HG03565 (cell line): ENCODE data around the gene XPO5.
"Not testable (repeated sequence)": the region's sequence is repeated elsewhere in the genome, so short reads cannot be mapped to it uniquely, and the experiment has no call there.

Experiments used
- ATAC-seq: cut with Tn5 transposase; IDR thresholded peaks from one replicate; pipeline ENCODE4 v1.9.1; 2021; ENCODE audit warnings: mild to moderate bottlenecking, moderate library complexity; ENCODE audit not compliant: unreplicated experiment

Gene XPO5

DNA sequence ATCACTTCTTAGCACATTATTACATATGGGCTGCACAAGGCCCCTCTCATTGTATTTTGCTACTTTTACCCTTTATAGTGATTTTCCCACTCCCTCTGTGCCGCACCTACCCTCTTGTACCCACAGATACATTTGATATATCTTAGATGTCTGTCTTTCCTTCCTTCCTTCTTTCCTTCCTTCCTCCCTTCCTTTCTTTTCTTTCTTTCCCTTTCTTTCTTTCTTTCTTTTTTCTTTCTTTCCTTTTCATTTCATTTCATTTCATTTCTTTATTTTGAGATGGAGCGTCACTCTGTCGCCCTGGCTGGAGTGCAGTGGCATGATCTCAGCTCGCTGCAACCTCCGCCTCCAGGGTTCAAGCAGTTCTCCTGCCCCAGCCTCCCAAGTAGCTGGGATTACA lies 12.4 kb upstream of the XPO5 start:
- ATAC-seq, result no peak

DNA sequence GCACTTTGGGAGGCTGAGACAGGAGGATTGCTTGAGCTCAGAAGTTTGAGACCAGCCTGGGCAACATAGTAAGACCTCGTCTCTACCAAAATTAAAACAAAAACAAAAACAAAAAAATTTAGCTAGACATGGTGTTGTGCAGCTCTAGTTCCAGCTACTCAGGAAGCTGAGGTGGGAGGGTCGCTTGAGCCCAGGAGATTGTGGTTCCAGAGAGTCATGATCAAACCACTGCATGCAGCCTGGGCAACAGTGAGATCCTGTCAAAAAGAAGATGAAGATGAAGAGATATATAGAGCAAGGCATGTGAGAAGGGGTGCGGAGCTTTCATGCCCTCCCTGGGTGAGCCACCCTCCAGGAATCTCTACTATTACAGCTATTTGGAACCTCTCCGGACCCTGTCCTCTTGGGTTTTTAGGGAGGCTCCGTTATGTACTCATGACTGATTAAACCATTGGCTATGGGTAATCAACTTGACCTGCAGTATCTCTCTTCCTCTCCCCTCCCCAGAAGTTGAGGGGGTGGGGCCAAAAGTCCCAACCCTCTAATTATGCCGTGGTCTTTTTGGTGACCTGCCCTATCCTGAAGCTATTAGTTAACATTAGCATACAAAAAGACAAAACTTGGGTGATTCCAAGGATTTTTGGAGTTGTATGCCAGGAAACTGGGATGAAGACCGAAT lies 9.2 kb upstream of the XPO5 start:
- no peak for ATAC-seq

DNA sequence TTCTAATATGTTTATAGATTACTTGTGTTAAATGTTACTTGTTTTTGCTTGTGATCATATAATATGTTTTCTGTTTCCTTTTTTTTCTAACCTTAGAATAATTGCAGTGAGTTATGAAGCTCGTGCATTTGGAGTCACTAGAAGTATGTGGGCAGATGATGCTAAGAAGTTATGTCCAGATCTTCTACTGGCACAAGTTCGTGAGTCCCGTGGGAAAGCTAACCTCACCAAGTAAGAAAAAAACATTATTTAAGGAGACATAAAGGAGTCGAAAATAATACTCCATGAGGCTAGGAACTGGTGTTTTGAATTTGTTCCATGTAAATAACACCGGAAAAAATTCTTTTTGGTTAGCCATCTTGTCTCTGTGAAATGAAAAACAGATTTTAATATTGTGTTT lies 7.1 kb upstream of the XPO5 start:
- ATAC-seq, result no peak

DNA sequence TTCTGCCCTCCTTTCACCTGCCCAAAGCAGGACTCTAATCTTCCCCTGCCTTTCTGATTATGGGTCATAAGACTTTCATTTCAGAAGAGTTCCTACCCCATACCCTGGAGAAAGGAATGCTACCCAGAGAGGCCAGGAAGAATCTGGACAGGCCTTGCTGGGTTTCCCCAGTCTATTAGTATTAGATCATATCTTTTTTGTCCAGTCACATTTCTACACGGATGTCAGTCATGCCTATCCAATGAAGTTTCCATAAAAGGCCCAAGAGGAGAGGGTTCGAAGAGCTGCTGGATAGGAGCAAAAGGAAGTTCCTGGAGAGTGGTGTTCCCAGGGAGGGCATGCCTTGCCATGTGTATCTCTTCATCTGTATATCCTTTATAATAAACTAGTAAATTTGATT lies 3.3 kb upstream of the XPO5 start:
- ATAC-seq, result no peak

DNA sequence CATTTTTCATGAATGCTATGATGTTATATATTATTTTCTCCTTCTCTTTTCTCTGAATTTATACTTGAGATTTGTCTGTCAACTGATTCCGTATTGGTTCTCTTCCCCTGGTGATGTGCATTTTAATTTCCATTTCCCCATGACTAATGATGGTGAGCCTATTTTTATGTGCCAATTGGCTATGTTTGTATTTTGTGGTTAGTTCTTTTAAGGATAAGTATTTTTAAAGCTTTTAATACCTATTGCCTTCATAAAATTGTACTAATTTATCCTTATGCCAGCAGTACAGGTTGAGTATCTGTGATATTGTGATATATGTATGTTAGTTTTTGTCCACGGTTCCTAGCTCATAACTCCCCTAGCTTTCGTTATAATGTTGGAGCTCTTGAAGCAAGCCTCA lies 2.9 kb upstream of the XPO5 start:
- ATAC-seq, result no peak

DNA sequence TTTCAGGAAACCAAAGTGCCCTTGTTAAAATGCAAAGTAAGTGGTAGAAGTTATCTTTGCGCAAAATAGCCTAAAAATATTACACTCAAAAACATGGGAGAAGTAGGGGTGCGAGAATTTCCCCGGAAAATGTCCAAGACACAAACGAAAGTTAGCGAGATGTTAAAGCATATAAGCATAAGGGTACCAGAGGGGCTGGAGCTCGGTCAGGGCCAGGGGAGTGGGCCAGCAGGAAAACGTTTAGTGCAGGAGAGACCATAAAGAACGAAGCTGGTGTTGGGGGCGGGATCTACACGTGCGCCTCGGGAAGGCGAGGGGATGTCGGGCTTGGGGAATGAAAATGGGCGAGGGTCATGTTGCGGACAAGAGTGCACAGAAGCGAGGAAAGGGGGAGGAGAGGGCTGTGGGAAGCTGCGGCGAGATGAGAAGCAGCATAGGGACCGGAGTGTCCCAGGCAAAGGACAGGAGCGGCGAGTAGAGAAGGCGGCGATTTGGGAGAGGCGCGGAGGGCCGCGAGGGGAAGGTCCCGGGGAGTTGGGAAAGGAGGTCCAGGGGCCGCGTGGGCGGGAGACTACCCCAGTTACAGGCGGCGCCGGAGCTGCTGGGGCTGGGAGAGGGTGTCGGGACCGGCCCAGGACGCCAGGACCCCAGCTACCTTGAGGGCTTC lies 600 bp downstream of the XPO5 start:
- ATAC-seq, result no peak

DNA sequence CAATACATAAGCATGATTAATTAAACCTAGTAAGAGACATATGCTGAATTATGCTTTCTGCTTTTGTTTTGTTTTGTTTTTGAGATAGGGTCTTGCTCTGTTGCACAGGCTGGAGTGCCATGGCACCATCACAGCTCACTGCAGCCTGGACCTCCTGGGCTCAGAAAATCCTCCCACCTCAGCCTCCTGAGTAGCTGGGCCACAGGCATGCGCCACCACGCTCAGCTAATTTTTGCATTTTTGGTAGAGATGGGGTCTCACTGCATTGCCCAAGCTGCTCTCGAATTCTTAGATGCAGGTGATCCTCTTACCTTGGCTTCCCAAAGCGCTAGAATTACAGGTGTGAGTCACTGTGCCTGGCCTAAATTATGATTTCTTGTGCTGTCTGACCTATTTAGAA lies 3.8 kb downstream of the XPO5 start:
- ATAC-seq, result no peak

DNA sequence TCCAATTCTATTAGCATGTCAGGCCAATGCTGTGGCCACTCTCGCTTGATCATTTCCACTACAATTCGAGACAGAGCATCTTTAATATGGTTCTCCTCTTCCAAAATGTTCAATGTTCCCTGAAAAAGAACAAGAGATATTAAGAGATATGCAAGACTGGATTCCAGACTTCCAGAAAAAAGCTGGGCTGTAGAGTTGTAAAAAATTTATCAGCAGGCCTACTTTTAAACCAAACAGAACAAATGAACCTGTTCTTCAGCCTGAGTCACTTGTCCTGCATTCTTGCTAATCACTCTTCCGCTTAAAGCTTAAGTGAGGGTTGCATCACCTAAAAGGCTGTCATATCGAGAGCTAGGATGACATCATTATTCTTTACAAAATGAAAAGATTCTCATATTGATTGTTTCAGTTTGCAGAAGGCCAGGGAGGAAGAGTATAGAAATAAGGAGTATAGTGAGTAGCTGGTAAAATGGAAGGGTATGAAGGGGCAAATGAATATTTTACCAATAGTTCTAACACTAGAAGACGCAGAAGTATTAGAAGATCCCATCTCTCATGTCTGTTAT lies 4.9 kb downstream of the XPO5 start:
- ATAC-seq, result no peak

DNA sequence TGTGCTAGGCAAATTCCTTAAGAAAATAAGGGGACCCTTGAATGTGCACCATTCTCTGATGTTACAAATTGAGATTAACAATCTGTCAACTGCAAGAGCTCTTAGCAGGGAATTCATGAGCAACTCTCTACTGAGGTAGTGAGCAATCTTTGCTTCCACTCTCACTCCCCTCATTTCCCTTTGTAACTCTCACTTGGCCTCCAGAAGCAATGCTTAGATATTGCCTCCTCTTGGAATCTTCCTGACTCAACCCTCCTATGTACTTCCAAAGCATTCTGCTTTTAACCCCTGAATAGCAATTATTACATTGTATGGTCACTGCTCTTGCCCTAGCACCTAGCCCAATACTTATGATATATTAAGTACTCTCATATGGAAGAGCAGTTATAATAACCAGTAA lies 16.5 kb downstream of the XPO5 start:
- ATAC-seq, result no peak

DNA sequence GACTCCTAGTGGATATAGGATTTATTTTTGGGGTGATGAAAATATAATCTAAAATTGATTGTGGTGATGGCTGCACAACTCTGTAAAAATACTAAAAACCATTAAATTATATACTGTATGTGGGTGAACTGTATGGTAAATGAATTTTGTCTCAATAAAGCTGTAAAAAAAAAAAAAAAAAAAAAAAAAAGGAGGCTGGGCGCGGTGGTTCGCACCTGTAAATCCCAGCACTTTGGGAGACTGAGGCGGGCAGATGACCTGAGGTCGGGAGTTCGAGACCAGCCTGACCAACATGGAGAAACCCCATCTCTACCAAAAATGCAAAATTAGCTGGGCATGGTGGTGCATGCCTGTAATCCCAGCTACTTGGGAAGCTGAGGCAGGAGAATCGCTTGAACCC lies 18.2 kb downstream of the XPO5 start:
- ATAC-seq, result not testable (repeated sequence)

DNA sequence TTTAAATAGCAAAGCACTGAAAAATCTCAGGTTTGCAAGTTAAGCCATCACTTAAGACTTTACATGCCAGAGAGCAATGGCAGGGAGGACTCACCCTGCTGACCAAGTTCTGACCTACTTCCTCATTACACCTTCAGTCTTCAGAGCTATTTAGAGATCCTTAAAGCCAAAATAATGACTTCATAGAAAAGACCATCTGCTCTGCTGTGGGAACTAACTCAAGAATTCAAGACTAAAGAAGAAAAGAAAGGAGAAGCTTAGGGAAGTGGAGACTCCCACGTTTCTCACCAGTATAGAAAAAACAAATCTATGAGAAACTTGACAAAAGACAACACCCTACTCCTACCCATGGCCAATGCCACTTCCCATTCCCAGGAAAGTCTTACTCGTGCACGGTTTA lies 28.6 kb downstream of the XPO5 start:
- ATAC-seq, result no peak

DNA sequence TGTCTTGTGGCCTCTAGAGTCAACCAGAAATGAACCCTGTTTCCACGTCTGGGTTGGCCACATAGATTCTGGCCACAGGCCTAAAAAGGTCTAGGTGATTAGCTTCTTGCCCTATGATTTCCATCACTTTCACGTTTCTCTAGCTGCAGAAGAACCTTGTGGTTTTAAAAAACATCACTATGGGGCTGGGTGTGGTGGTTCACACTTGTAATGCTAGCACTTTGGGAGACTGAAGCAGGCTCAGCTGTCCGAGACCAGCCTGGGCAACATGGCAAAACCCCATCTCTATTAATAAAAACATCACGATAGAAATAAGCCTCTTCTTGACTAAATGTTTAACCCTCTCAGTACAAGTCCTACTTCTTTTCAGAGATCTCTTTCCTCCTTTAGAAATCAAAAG lies 31.4 kb downstream of the XPO5 start:
- no peak for ATAC-seq

DNA sequence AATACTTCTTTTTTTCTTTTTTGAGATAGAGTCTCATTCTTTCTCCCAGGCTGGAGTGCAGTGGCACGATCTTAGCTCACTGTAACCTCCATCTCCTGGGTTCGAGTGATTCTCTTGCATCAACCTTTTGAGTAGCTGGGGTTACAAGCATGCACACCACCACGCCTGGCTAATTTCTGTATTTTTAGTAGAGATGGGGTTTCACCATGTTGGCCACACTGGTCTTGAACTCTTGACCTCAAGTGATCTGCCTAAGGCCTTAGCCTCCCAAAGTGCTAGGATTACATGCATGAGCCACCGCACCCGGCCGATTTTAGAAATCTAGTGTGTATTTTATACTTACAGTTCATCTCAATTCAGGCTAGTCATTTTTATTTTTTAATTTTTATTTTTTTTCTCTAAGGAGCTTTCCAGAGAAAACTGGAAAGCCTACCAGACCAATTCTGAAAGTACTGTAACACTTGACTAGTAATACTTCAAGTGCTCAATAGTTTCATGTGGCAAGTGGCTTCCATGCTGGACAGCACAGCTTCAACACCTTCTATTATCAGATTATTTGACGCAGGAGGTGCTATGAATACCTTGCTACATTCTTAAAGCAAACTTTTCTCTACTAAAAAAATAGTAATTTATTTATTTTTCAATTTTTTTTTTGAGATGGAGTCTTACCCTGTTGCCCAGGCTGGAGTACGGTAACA lies 33.9 kb downstream of the XPO5 start:
- ATAC-seq, result no peak

DNA sequence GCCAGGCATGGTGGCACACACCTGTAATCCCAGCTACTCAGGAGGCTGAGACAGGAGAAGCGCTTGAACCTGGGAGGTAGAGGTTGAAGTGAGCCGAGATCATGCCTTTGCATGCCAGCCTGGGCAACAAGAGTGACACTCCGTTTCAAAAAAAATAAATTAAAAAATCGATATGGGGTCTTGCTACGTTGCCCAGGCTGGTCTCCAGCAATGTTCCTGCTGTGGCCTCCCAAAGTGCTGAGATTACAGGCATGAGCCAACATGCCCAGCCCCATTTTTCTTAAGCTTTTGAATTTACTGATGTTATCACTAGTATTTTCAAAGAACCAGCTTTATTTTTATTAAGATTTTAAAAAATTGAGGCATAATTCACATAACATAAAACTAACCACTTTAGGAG lies 35.3 kb downstream of the XPO5 start:
- ATAC-seq, result no peak

DNA sequence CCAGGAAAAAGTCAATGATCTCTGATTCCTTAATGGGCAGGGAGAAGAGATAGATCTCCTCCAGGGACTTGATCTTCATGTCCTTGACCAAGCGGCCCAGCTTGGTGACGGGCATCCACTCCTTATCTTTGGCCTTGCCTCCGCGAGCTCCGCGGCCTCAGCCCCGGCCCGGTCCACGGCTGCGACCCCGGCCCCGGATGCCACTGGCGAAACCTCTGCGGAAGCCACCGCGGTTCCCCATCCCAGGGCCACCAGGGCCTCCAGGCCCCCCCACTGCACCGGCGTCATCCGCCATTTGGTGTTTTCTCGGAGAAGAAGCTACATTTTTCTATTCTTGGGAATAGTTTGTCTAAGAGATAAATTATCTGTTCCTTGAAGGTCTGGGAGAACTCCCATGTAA lies 36.4 kb downstream of the XPO5 start:
- not testable (repeated sequence) for ATAC-seq

DNA sequence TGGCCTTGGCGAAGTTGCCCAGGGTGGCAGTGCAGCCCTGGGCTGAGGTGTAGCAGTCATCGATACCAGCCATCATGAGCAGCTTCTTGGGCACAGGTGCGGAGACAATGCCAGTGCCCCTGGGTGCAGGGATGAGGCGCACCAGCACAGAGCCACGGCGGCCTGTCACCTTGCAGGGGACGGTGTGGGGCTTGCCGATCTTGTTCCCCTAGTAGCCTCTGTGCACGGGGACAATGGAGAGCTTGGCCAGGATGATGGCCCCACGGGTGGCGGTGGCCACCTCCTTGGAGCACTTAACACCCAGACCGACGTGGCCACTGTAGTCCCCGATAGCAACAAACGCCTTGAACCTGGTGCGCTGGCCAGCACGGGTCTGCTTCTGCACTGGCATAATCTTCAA lies 36.9 kb downstream of the XPO5 start:
- ATAC-seq, result not testable (repeated sequence)

DNA sequence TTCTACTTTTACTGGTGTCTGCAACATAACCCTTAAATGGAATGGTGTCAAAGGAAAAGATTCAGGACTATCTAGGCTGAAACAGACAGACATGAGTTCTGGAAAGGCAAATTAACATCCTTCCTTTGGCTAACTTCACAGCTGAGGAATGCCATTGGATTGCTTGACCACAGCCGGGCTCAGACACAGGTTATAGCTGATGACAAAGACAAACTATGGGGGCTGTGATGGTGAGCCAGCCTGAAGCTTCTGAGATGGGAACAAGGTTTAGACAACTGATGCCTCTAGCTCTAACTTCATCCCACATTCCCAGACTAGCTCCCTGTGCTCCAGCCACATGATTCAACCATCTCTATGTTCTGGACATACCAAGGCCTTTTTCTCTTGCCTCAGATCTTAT lies 43.6 kb downstream of the XPO5 start:
- no peak for ATAC-seq

DNA sequence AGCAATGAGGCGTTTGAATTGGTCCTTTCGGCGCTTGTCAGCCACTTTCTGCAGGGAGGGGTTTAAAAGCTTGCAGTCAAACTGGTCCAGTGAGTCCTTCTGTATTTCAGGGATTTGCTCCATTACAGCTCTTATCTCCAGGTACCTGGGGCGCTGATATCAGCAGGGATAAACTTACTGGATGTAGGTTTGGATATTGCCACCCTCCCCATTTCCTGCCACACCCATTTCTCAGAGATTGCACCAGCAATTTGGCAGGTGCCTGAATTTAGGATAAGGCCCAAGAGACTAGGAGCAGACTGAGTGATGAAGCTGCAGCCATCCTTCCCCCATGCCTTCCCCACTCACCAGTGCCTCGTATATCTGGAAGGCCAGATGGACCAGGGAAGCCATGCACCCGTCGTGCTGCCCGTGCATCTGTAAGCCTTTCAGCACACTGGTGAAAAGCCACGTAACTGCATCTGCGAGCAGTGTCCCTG lies 51.3 kb downstream of the XPO5 start:
- no peak for ATAC-seq

DNA sequence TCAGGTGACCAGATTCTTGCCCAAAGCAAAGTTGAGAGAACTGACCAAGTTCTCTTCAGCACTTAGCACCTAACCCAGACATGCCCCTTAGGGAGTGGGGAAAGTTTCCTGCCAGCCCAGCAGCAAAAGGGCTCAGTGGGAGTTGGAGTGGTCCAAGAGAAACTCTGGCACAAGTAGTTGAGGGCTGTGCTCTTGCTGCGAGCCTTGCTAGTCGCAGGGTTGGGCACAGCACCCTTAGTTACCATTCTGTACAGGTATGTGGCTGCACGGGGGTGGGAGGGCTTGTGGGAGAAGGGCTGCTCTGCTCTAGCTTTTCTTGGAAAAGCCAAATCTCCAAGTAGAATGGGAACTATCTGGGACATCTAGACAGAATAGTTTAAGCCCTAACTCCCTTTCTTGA lies 52.6 kb downstream of the XPO5 start:
- ATAC-seq, result no peak

DNA sequence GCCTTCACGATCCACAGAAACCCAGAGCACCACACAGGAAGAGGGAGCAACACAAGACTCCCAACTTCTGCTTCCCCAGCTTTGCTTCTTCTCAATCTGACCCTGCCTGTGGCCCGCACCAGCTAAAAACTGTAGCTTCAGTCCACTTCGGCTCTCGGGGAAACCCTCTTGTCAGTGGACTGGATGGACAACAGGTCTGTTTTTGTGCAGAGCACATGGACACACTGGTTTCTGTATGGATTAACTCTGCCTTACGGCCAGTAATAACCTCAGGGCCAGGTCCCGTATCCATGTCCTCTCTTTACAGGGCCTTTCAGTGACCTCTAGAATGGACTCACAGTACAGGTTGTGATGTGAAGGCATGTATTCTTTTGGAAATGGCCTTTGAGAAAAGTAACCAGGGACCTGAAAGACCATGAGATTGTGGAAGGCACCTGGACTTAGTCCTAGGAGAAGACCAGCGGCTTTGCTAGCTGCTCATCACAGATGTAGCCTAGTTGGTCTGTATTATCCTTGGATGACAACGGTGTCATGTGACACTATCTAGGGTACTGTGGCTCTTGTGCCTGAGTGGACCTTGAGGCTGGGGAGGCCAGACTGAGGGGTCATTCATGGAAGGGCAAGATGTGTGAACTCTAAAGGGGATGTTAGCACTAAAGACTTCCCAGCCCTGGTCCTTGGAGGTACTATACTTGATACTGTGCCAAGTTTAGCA lies 53.1 kb downstream of the XPO5 start:
- ATAC-seq, result no peak

DNA sequence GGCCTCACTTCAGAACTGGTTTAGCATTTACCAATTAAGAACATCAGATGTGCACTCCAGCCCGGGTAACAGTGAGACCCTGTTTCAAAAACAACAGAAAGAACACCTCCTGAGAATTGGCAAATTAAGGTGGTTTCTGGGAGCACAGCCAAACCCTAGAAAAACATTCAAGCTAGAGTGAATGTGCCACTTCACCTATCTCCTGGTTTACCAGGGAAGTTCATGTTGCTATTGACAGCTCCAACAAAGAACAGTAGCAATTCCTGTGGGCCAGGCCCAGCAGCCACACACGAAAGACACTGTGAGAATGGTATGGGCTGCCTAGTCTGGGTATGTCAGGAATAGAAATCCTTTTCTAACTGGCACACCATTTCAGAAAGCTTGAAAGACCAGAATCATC lies 54.0 kb downstream of the XPO5 start:
- no peak for ATAC-seq
